ENCODE measurements around the gene ELMOD1.

GRCh38 chr11:107587306-107587979 lies 3.5 kb upstream of the ELMOD1 start:
- no peak for TF ChIP-seq POLR2AphosphoS5 (IDR thresholded peaks at IDR 0.05)
- TF ChIP-seq, protein P1, sequence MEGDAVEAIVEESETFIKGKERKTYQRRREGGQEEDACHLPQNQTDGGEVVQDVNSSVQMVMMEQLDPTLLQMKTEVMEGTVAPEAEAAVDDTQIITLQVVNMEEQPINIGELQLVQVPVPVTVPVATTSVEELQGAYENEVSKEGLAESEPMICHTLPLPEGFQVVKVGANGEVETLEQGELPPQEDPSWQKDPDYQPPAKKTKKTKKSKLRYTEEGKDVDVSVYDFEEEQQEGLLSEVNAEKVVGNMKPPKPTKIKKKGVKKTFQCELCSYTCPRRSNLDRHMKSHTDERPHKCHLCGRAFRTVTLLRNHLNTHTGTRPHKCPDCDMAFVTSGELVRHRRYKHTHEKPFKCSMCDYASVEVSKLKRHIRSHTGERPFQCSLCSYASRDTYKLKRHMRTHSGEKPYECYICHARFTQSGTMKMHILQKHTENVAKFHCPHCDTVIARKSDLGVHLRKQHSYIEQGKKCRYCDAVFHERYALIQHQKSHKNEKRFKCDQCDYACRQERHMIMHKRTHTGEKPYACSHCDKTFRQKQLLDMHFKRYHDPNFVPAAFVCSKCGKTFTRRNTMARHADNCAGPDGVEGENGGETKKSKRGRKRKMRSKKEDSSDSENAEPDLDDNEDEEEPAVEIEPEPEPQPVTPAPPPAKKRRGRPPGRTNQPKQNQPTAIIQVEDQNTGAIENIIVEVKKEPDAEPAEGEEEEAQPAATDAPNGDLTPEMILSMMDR (IDR thresholded peaks at IDR 0.05), result no peak
